Neural crest cell (in vitro differentiated cells): ENCODE results near the gene CEMIP2. TPM values are rescaled to one million over a fixed set of nuclear protein-coding genes. Genes with fewer than 3 reads are reported as not detected.

Experiments used
- DNase-seq: peaks from one replicate; pipeline ENCODE4 v3.0.0; 2021; ENCODE audit warnings: low read depth, mixed read lengths, low spot score
- H3K27ac Mint-ChIP-seq: one replicate; pipeline ENCODE4 v1.8.0; 2021; ENCODE audit warnings: mild to moderate bottlenecking, mixed read lengths; ENCODE audit not compliant: unreplicated experiment
- H3K27me3 Mint-ChIP-seq: 2 replicates; pipeline ENCODE4 v1.8.0; 2021; ENCODE audit warnings: low read depth, mild to moderate bottlenecking, mixed read lengths
- H3K36me3 Mint-ChIP-seq: 2 replicates; pipeline ENCODE4 v1.8.0; 2021; ENCODE audit warnings: low read depth, mild to moderate bottlenecking, mixed read lengths
- H3K4me1 Mint-ChIP-seq: 2 replicates; pipeline ENCODE4 v1.8.0; 2021; ENCODE audit warnings: mixed read lengths
- H3K4me3 Mint-ChIP-seq: one replicate; pipeline ENCODE4 v1.8.0; 2021; ENCODE audit warnings: mild to moderate bottlenecking, mixed read lengths
- H3K9me3 Mint-ChIP-seq: 2 replicates; pipeline ENCODE4 v1.8.0; 2021; ENCODE audit warnings: mixed read lengths
- total RNA-seq: library from RNA; stranded (reverse); gene quantifications from 2 replicates; pipeline ENCODE4 v1.2.1, GENCODE V29; 2021
- TF ChIP-seq, protein P1 (sequence below): fragments of 200-600 bp; sonication (generic); conservative IDR thresholded peaks from 2 replicates; pipeline ENCODE4 v1.5.0; 2021; ENCODE audit warnings: antibody characterized with exemption, mild to moderate bottlenecking

CEMIP2 gene
- total RNA-seq, 1 donor from 2014 or later, result 94.4 TPM

DNA sequence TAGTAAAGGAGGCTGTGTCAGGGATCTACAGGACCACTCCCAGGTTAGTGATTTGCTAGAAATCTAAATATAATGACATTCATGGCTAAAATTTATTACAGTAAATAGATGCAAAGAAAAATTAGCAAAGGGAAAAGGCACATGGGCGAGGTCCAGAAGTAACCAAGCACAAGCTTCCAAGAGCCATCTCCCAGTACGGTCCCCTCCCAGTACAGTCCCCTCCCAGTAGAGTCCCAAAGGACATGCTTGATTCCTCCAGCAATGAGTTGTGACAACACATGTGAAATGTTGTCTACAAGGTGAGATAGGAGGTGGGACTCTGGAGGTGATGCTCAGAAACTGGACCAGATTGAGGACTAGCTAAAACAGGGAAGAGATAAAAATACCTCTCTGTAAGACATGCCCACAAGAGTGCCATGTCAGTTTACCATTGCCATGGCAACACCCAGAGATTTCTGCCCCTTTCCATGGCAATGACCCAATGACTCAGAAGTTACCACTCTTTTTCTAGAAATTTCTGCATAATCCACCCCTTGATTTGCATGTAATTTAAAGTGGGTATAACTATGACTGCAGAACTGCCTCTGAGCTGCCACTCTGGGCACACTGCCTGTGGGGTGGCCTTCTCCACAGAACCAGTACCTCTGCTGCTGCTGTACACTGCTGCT is 27.9 kb upstream of the CEMIP2 start:
- Mint-ChIP-seq H3K4me1 (peaks cover 11% of the 10 kb centered on the region), H3K4me3 (no peak overlapping the region), H3K27ac (no peak overlapping the region), H3K27me3 (no peaks in the 10 kb centered on the region), H3K9me3 (peaks cover 6% of the 10 kb centered on the region), H3K36me3 (no peaks in the 10 kb centered on the region)
- TF ChIP-seq, protein P1, sequence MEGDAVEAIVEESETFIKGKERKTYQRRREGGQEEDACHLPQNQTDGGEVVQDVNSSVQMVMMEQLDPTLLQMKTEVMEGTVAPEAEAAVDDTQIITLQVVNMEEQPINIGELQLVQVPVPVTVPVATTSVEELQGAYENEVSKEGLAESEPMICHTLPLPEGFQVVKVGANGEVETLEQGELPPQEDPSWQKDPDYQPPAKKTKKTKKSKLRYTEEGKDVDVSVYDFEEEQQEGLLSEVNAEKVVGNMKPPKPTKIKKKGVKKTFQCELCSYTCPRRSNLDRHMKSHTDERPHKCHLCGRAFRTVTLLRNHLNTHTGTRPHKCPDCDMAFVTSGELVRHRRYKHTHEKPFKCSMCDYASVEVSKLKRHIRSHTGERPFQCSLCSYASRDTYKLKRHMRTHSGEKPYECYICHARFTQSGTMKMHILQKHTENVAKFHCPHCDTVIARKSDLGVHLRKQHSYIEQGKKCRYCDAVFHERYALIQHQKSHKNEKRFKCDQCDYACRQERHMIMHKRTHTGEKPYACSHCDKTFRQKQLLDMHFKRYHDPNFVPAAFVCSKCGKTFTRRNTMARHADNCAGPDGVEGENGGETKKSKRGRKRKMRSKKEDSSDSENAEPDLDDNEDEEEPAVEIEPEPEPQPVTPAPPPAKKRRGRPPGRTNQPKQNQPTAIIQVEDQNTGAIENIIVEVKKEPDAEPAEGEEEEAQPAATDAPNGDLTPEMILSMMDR, result no peak
- DNase-seq, result no peak

DNA sequence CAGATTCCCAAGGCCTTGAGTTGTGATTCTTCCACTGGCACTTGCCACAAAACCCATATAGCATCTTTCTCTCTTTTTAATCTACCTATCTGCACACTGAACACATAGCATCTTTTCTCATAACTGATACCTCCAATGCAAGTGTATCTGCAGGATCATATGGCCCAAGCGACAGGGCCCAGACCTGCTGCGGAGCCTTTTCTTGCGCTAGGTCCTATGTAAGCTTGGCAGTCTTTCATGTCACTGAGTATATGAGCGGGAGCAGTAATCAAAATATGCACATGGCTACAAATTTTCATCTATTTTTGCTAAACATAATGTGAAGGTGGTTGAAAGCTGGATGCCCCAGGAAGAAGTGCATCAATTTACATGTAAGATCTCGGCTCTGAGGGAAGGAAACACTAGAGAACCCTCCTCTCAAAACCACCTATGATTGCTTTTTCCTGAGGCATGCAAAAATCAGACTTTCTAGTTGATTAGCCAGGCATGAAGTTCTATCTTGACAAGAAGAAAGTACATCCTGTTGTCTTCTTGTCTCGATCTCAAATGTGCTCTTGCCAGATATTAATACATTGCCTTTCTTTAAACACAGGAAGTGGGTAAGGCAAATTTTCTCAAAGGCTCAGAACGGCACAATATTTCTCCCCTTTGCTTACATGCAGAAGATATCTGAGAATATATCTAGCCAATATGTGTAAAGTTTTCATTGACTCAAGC is 26.9 kb upstream of the CEMIP2 start:
- Mint-ChIP-seq H3K4me1 (peaks cover 11% of the 10 kb centered on the region), H3K27me3 (no peaks in the 10 kb centered on the region), H3K27ac (no peak overlapping the region), H3K9me3 (peaks cover 6% of the 10 kb centered on the region), H3K36me3 (no peaks in the 10 kb centered on the region), H3K4me3 (no peak overlapping the region)
- TF ChIP-seq, protein P1, result no peak
- DNase-seq, result no peak

DNA sequence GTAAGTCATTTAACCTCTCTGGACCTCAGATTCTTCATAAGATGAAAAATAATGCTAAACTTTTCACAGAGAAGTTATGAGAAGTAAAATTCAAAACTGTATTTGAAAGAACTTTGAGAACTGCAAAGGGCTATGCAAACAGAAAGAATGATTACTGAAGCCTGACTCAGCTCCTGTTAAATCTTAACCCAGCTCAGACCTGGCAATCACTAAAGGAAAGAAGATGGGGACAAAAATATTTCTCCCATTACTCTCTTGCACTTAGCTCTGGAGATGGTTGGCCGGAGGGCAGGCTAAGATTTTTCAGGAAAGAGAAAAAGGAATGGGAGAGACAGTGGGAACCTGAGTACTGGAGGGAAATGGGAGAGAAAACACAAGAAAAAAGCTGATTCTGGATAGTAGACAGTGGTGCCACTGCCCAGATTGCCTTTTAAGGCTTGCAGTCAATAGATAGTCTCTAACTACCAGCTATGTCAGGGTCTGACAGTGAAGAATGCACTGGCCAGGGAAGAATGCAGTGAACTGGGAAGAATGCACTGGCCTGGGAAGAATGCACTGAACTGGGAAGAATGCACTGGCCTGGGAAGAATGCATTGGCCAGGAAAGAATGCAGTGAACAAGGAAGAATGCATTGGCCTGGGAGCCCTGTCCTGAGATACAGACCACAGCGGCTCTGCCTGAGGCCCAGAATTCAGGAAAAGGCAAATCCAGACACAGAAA is 25.2 kb upstream of the CEMIP2 start:
- TF ChIP-seq, protein P1, result no peak
- no peaks in the 10 kb centered on the region for H3K36me3 Mint-ChIP-seq
- no peaks in the 10 kb centered on the region for H3K27me3 Mint-ChIP-seq
- H3K27ac Mint-ChIP-seq, result no peak overlapping the region
- H3K9me3 Mint-ChIP-seq, result peaks cover 6% of the 10 kb centered on the region
- peaks cover 11% of the 10 kb centered on the region for H3K4me1 Mint-ChIP-seq
- H3K4me3 Mint-ChIP-seq, result no peak overlapping the region
- DNase-seq, result no peak

DNA sequence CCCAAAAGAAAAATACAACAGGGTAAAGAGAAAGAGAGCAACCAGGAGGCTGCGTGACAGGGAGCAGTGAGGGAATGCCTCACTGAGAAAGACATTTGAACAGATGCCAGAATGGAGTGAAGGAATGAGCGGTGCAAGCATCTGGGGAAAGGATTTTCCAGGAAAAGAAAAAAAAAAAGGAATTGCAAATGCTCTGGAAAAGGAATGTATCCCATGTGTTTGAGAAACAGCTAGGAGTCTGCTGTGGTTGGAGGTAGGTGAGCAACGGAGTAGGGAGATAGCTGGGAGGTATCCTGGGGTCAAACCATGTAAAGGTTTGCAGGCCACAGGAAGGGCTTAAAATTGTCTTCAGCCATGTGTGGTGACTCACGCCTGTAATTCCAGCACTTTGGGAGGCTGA is 23.6 kb upstream of the CEMIP2 start:
- TF ChIP-seq, protein P1, result no peak
- H3K9me3 Mint-ChIP-seq, result peaks cover 6% of the 10 kb centered on the region
- no peak overlapping the region for H3K27ac Mint-ChIP-seq
- H3K27me3 Mint-ChIP-seq, result no peaks in the 10 kb centered on the region
- peaks cover 11% of the 10 kb centered on the region for H3K4me1 Mint-ChIP-seq
- DNase-seq, result no peak
- no peak overlapping the region for H3K4me3 Mint-ChIP-seq
- no peaks in the 10 kb centered on the region for H3K36me3 Mint-ChIP-seq

DNA sequence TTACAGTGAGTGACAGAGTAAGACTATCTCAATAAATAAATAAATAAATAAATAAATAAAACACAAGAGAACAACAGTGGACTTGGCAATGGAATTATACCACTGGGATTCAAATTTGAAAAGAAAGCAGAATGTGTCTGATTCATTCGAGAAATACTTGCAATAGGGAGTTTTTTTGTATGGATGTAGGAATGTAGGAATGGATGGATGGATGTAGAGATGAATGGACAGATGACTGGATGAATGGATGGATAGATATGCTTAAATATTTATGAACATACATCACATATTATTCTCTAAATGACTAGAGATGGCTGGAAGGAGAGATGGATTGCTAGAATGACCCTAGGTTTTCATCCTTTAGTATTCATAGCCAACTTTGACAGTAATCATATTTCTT is 22.0 kb upstream of the CEMIP2 start:
- no peaks in the 10 kb centered on the region for H3K36me3 Mint-ChIP-seq
- H3K4me3 Mint-ChIP-seq, result no peak overlapping the region
- DNase-seq, result no peak
- H3K4me1 Mint-ChIP-seq, result peaks cover 11% of the 10 kb centered on the region
- H3K27me3 Mint-ChIP-seq, result no peaks in the 10 kb centered on the region
- peaks cover 6% of the 10 kb centered on the region for H3K9me3 Mint-ChIP-seq
- no peak overlapping the region for H3K27ac Mint-ChIP-seq
- TF ChIP-seq, protein P1, result no peak
